Natural killer cell (primary cell): ENCODE data around the gene CHERP. TPM values are rescaled to one million over a fixed set of nuclear protein-coding genes. Genes with fewer than 3 reads are reported as not detected.

ENCODE experiments used
- ATAC-seq, 3 donors: fragments of 150-1000 bp in 2 of 3; fragments of 200-7000 bp in 1 of 3; cut with Tn5 transposase; 1 replicate in 1 of 3; 2 replicates in 2 of 3; pipeline ENCODE4 v1.10.0; 2021; ENCODE audit warnings: mild to moderate bottlenecking in 2 of 3, moderate library complexity in 2 of 3
- DNase-seq, 2 donors: peaks; one replicate each; pipeline versions ENCODE4 v3.0.0 to v3.0.0-alpha.2; 2013 to 2021; ENCODE audit warnings: mixed read lengths in 1 of 2
- H3K27ac ChIP-seq: one replicate; pipeline ENCODE4 v1.5.1; 2013; ENCODE audit warnings: mild to moderate bottlenecking, low read length
- H3K27me3 ChIP-seq: one replicate; pipeline ENCODE4 v1.6.1; 2013; ENCODE audit warnings: low read length; ENCODE audit not compliant: control insufficient read depth, insufficient read depth
- H3K36me3 ChIP-seq: one replicate; pipeline ENCODE4 v1.6.1; 2013; ENCODE audit warnings: low read length; ENCODE audit not compliant: control insufficient read depth, insufficient read depth
- H3K4me1 ChIP-seq: one replicate; pipeline ENCODE4 v1.6.1; 2013; ENCODE audit warnings: low read length; ENCODE audit not compliant: control insufficient read depth, insufficient read depth
- H3K4me3 ChIP-seq: one replicate; pipeline ENCODE4 v1.5.1; 2013; ENCODE audit warnings: low read length
- H3K9me3 ChIP-seq: one replicate; pipeline ENCODE4 v1.6.1; 2013; ENCODE audit warnings: low read length; ENCODE audit not compliant: control insufficient read depth, insufficient read depth
- H3K27ac Mint-ChIP-seq, 2 donors: one replicate each; pipeline ENCODE4 v1.8.0; 2022; ENCODE audit warnings: mild to moderate bottlenecking in 2 of 2, mixed read lengths in 2 of 2, moderate library complexity in 1 of 2
- H3K27me3 Mint-ChIP-seq, 2 donors: one replicate each; pipeline ENCODE4 v1.8.0; 2022; ENCODE audit warnings: low read depth in 2 of 2, mixed read lengths in 2 of 2
- H3K36me3 Mint-ChIP-seq: one replicate; pipeline ENCODE4 v1.8.0; 2022; ENCODE audit warnings: mixed read lengths
- H3K4me1 Mint-ChIP-seq, 2 donors: one replicate each; pipeline ENCODE4 v1.8.0; 2022; ENCODE audit warnings: mixed read lengths in 2 of 2
- H3K4me3 Mint-ChIP-seq: one replicate; pipeline ENCODE4 v1.8.0; 2022; ENCODE audit warnings: mild to moderate bottlenecking, moderate library complexity, mixed read lengths
- H3K9me3 Mint-ChIP-seq, 2 donors: one replicate each; pipeline ENCODE4 v1.8.0; 2022; ENCODE audit warnings: mixed read lengths in 2 of 2
- WGBS: methylation state at CpG from one replicate; pipeline ENCODE4 v1.1.7; 2013; ENCODE audit warnings: missing lambda C conversion rate; ENCODE audit not compliant: insufficient coverage; 5-methylcytosine and 5-hydroxymethylcytosine counted together
- intact Hi-C: fragments of 100-400 bp; cut with micrococcal nuclease; formaldehyde crosslinking; loops from one replicate; pipeline ENCODE4 v1.14.2; 2022
- total RNA-seq, 4 donors: library from RNA; stranded (reverse); fragments of 120-200 nt in 1 of 4; gene quantifications; one replicate each; pipeline versions ENCODE4 v1.2.3 to v1.2.4, GENCODE V29; 2013 to 2022
- TF ChIP-seq, protein P1 (sequence below): fragments of 200-600 bp; IDR thresholded peaks from one replicate; pipeline ENCODE4 v1.8.0; 2022; ENCODE audit warnings: antibody characterized with exemption

CHERP gene
- total RNA-seq, 3 donors from 2014 or later (not counting 1 experiment from before 2014, with no cell fraction given) = 46.5 to 70.8 (median 68.2) TPM

DNA sequence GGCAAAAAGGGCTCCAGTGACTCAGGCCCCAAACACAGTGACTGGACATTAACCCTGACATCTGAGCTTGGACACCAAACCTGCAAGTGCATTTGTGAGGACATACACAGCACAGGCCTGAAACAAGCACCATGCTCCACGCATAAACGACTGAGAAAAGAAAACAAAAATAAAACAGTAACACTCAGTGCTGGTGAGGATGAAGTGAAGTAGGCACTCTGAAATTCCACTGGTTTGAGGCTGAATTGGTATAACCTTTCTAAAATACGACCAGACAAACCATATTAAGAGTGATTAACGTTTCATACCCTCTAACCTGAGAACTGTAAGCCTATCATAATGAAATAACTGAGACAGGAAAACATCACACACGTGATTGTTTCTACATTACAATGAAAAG is 24.5 kb upstream of the CHERP start:
- peaks cover 33% of the 10 kb centered on the region for H3K4me1 ChIP-seq
- Mint-ChIP-seq H3K4me1 (peaks cover 10 to 14% of the 10 kb centered on the region in 2 donors), H3K9me3 (no peaks in the 10 kb centered on the region), H3K36me3 (peaks cover 8% of the 10 kb centered on the region), H3K27ac (peak overlapping the region; percentile 97 to 98), H3K4me3 (peak overlapping the region; percentile 95), H3K27me3 (no peaks in the 10 kb centered on the region)
- intact Hi-C loops = loop anchor here (2.0 to 5.0 kb wide), 2 partner anchors 18 to 129 kb away; no protein-coding TSS in a partner anchor
- WGBS = 94% methylated on average over 2 of the region's 5 CpGs
- H3K4me3 ChIP-seq = no peak overlapping the region
- peak overlapping the region; percentile 52 for H3K27ac ChIP-seq
- ATAC-seq (no peak), DNase-seq (no peak)
- H3K9me3 ChIP-seq = no peaks in the 10 kb centered on the region
- H3K27me3 ChIP-seq = no peaks in the 10 kb centered on the region
- TF ChIP-seq, protein P1, sequence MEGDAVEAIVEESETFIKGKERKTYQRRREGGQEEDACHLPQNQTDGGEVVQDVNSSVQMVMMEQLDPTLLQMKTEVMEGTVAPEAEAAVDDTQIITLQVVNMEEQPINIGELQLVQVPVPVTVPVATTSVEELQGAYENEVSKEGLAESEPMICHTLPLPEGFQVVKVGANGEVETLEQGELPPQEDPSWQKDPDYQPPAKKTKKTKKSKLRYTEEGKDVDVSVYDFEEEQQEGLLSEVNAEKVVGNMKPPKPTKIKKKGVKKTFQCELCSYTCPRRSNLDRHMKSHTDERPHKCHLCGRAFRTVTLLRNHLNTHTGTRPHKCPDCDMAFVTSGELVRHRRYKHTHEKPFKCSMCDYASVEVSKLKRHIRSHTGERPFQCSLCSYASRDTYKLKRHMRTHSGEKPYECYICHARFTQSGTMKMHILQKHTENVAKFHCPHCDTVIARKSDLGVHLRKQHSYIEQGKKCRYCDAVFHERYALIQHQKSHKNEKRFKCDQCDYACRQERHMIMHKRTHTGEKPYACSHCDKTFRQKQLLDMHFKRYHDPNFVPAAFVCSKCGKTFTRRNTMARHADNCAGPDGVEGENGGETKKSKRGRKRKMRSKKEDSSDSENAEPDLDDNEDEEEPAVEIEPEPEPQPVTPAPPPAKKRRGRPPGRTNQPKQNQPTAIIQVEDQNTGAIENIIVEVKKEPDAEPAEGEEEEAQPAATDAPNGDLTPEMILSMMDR = no peak
- H3K36me3 ChIP-seq = peaks cover 32% of the 10 kb centered on the region

DNA sequence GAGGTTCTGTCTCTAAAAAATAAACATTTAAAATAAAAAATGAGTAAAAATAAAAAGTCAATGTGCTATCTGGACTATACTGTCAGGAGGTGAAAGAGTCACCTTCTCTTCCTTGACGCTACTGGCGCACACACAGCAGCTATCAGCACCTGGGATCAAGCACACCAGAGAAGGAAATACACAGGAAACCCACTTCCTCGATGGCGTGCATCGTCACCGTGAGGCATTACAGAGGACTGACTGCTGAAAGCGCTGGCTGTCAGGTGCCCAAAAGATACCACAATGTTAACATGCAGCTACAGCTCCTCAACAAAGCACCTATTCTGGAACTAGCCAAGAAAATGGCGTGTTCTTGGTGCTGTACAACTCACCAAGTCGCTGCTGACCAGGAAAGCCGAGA is 23.9 kb upstream of the CHERP start:
- Mint-ChIP-seq H3K27me3 (no peaks in the 10 kb centered on the region), H3K9me3 (no peaks in the 10 kb centered on the region), H3K4me3 (peak overlapping the region; percentile 95), H3K36me3 (peaks cover 8% of the 10 kb centered on the region), H3K27ac (peak overlapping the region; percentile 97 to 98), H3K4me1 (peaks cover 9 to 10% of the 10 kb centered on the region in 2 donors)
- 2% methylated on average over 10 of the region's 10 CpGs for WGBS
- peaks cover 27% of the 10 kb centered on the region for H3K4me1 ChIP-seq
- no peaks in the 10 kb centered on the region for H3K9me3 ChIP-seq
- no peak overlapping the region for H3K4me3 ChIP-seq
- TF ChIP-seq, protein P1 = no peak
- peak; percentile 57 to 96 for DNase-seq
- H3K27me3 ChIP-seq = no peaks in the 10 kb centered on the region
- peaks cover 36% of the 10 kb centered on the region for H3K36me3 ChIP-seq
- peak overlapping the region; percentile 52 for H3K27ac ChIP-seq
- intact Hi-C loops = loop anchor here (2.0 to 5.0 kb wide), 2 partner anchors 19 to 129 kb away; no protein-coding TSS in a partner anchor
- ATAC-seq = peak; percentile 96 to 98 (median 97)

DNA sequence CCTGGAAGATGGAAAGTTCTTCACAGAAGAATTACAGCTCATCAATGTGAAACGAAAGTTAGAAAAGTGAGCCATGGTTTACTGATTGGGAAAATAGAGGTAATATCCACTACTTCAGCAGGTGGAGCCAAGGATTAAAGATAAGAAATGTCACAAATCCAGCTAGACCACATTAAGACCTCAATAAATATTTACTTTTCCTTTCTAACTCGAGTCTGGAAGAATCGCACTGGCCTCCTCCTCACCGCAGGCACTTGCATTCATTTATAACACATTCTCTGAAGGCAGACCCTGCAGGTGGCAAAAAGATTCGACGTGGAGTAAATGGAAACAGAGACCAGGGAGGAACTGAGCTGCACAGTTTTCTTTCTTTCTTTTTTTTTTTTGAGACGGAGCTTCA is 22.6 kb upstream of the CHERP start:
- Mint-ChIP-seq H3K9me3 (no peaks in the 10 kb centered on the region), H3K4me1 (peaks cover 10 to 14% of the 10 kb centered on the region in 2 donors), H3K4me3 (no peak overlapping the region), H3K36me3 (peaks cover 13% of the 10 kb centered on the region), H3K27ac (peak overlapping the region in 1 of 2 donors; percentile 48), H3K27me3 (no peaks in the 10 kb centered on the region)
- intact Hi-C loops = loop anchor here (5.0 kb wide), 1 partner anchor 128 kb away; no protein-coding TSS in a partner anchor
- no peak for ATAC-seq
- peaks cover 36% of the 10 kb centered on the region for H3K36me3 ChIP-seq
- WGBS = 94% methylated on average over 6 of the region's 7 CpGs
- no peak for DNase-seq
- H3K27ac ChIP-seq = no peak overlapping the region
- no peaks in the 10 kb centered on the region for H3K27me3 ChIP-seq
- peaks cover 23% of the 10 kb centered on the region for H3K4me1 ChIP-seq
- H3K9me3 ChIP-seq = no peaks in the 10 kb centered on the region
- TF ChIP-seq, protein P1 = no peak
- no peak overlapping the region for H3K4me3 ChIP-seq

DNA sequence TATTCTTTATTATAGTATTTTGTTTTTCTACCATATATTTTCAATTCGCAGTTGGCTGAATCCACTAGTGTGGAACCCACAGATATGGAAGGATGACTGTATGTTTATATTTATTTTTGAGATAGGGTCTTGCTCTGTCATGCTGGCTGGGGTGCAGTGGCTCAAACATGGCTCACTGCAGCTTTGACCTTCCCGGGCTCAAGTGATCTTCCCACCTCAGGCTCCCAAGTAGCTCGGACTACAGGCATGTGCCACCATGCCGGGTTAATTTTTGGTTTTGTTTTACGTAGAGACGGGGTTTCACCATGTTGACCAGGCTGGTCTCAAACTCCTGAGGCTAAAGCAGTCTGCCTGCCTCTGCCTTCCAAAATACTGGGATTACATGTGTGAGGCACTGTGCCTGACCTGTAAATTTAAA is 20.4 kb upstream of the CHERP start:
- H3K4me1 Mint-ChIP-seq = peaks cover 10 to 14% of the 10 kb centered on the region in 2 donors
- Histone ChIP-seq H3K36me3 (peaks cover 36% of the 10 kb centered on the region), H3K27ac (no peak overlapping the region), H3K4me1 (peaks cover 23% of the 10 kb centered on the region), H3K4me3 (no peak overlapping the region), H3K27me3 (no peaks in the 10 kb centered on the region), H3K9me3 (no peaks in the 10 kb centered on the region)
- WGBS = 97% methylated on average over 5 of the region's 6 CpGs
- DNase-seq (no peak), ATAC-seq (no peak)
- intact Hi-C loops = no loop called here
- no peak overlapping the region for H3K4me3 Mint-ChIP-seq
- peaks cover 16% of the 10 kb centered on the region for H3K36me3 Mint-ChIP-seq
- no peaks in the 10 kb centered on the region for H3K27me3 Mint-ChIP-seq
- no peak overlapping the region for H3K27ac Mint-ChIP-seq
- TF ChIP-seq, protein P1 = no peak
- no peaks in the 10 kb centered on the region for H3K9me3 Mint-ChIP-seq
